ENCODE measurements around the gene ZNF784.
A peak's percentile ranks its signal among the peaks of the same experiment; 100 is the strongest.

ZNF784 gene

DNA sequence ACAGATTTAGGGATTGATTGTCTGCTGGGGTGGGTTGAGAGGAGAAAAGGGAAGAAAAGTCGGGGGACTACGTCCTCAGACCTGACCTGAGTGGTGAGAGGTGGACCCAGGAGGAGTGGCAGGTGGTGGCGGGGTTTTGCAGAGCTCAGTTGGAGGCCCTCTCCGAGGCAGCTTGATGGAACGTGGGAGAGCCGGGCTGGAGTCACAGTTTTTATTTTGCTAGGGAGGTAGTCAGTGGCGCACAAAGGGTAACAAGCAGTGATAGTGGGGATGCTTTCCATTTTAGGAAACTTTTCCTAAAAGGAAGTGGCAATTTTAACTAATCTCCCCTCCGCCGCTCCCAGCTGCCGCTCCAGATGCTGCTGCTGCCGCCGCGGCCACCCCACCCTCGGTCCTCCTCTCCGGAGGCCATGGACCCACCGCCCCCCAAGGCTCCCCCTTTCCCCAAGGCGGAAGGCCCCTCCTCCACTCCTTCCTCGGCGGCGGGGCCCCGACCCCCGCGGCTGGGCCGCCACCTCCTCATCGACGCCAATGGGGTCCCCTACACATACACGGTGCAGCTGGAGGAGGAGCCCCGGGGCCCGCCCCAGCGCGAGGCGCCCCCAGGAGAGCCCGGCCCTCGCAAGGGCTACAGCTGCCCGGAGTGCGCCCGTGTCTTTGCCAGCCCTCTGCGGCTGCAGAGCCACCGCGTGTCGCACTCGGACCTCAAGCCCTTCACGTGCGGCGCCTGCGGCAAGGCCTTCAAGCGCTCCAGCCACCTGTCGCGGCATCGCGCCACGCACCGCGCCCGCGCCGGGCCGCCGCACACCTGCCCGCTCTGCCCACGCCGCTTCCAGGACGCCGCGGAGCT, 18.0 kb upstream of the ZNF784 start:
- peak in 2 of 3 experiments; percentile 29 to 45 for DNase-seq

DNA sequence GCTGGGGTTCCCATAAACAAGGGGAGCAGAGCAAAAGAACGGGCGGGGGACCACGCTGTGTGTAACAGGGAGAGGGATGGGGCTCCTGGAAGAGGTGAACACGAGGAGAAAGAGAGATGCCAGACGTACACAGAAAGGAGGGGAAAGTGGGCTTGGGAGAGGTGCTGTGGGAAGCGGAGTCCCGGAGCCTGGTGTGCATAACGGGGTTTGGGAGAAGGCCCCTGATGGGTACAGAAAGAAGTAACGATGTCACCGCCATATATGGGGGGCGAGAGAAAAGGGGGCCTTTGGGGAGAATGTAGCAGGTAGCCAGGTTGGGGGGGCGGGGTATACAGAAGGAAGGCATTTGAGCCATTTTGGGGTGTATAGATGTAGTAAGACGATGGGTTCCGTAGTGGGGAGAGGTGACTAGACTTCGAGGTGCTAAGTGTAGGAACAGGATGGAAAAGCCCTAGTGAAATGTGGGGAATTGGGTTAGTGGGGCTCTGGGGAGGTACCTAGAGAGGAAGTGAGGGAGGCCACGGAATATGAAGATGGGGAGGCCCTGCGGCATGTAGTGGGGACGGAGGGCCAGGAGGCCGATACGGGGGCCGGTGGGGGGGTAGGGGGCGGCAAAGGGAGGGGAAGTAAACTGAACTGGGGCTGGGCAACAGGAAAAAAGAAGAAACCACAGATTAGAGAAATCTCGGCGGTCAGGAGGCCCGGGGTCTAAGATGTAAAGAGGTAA, 17.2 kb upstream of the ZNF784 start:
- peak in 1 of 3 experiments; percentile 48 for DNase-seq

DNA sequence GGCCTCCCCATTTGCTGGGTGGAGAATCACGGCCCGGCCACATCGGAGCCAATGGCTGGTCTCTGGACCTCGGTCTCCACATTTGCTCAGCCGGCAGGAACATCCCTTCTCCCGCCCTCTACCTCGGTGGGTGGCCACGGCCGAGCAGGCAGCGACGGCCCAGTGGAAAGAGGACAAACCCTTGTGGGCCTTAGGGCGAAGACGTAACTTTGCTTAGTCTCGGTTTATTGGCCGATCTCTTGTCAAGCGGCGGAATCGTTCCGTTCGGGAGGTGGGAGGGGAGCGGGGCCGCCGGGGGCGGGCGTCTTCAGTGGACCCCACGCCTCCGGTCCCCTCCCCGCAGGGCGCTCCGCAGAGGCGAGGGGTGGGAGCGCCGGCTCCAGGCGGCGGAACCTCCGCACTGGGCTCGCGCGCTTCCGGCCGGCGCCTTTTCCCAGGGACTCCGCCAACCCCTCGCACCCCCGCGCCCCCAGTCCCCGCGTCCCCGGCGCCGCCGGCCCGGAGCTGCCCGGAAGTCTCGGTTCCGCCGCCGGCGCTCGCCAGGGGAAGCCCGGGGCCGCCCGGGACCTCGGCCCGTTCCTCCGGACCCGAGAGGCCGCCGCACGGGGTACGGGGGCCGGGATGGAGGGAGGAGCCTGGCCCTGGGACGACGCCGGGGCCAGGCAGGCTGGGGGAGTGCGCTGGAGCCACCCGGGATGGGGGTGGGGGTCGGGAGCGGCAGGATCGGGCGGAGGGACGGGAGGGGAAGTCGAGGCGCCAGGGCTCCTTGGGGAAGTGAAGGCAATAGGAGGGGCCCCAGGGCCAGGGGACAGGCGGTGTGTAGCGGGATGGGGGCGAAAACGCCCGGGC, 16.4 kb upstream of the ZNF784 start, which contains the start of gene ZNF580:
TSS of gene ZNF580 (plus strand) at position 426 of the 849 bp plus-strand sequence. CDS start 1,507 bp downstream, outside the sequence.
- DNase-seq, result peak; percentile 73 to 84 (median 77)

DNA sequence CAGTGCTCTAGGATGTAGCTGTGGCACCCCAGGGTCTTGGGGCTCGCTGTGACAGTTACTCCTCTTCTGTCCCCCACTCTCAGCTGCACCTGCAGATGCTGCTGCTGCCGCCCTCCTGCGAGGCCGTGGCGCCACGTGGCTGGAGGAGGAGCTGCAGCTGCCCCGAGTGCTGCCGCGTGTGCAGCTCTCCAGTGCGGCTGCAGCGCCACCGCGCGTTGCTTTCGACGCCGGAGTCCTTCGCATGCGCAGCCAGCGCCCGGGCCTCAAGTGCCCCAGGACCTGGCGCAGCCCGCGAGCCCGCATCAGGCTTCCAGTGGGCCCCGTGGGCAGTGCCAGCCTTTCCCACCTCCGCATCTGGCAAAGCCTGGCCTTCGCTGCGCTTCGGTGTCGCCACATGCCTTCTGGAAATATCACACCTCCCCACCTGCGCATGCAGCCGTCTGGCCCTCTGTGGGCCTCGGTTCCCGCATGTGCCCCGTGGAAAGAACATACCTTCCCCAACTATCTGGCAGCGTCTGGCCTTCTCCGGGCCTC, 15.7 kb upstream of the ZNF784 start:
- peak; percentile 58 to 91 (median 86) for DNase-seq

GRCh38 chr19:55638864-55639359, 14.5 kb upstream of the ZNF784 start:
- peak in 2 of 3 experiments; percentile 26 to 46 for DNase-seq

GRCh38 chr19:55637534-55637933, 13.2 kb upstream of the ZNF784 start:
- no peak for DNase-seq

DNA sequence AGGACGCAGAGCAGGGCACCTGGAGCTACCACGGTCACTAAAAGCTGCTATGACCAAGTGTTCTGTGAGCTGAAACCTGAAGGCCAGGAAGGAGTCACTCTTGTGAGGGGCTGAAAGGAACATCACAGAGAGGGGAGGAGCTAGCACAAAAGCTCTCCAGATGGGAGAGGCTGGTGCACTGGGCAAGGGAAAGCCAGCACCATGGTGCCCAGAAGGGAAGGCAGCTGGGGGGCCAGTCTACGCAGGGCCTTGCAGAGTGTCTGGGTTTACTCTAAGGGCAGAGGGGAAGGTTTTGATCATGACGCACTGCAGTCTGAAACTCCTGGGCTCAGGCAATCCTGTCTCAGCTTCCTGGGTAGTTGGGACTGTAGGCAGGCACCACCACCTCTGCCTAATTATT, 12.4 kb upstream of the ZNF784 start:
- DNase-seq, result no peak

DNA sequence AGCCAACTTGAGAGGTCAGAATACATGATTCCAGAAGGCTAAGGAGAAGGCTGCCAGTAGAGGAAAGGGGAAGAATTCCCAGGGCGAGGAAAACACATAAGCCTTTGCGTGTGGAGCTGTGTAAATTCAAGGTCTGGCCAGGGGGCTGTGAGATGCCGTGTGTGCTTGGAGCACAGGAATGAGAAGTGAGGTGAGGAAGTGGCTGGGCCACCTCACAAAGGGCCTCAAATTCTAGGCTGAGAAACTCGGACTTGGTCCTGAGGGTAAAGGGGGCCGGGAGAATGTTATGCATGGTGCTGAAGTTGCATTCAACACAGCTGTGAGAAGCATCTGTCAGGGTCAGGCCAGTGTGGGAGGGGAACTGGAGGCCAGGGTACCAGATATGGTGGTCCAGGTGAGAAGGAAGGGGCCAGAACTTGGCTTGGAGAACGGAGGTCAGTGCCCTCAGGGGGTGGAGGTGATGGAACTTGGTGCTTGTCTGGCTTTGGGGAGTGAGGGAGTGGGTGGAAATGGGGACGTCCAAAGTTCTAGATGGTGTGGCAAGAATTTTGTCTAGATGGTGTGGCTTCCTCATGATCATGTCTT, 11.6 kb upstream of the ZNF784 start:
- DNase-seq, result no peak

- no peak for DNase-seq
These were observed 11.0 kb upstream of the ZNF784 start for GRCh38 chr19:55635334-55635717.

DNA sequence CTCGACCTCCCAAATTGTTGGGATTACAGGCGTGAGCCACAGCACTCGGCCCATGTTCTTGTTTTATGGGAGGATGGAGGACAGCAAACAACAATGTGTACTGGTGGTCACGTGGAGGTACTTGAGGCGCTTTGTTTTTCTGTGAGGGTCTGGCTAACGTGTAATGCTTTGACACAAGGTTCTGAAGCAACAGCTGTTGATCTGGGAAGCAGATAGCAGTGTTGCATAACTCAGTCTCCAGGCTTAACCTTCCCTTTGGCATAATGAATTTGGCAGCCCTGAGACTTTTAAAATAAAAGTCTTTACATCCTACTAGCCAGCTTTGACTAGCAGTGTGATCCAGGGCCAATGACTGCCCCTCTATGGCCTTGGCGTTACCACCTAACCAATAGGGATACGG, 9.5 kb upstream of the ZNF784 start:
- DNase-seq, result no peak

- peak; percentile 81 to 96 (median 94) for DNase-seq
These were observed 8.1 kb upstream of the ZNF784 start for GRCh38 chr19:55632463-55632834.

GRCh38 chr19:55626350-55626749, 2.0 kb upstream of the ZNF784 start:
- DNase-seq, result no peak

GRCh38 chr19:55625004-55625326, 599 bp upstream of the ZNF784 start:
- DNase-seq, result no peak

- no peak for DNase-seq
These were observed 805 bp downstream of the ZNF784 start for GRCh38 chr19:55623561-55623960.

DNA sequence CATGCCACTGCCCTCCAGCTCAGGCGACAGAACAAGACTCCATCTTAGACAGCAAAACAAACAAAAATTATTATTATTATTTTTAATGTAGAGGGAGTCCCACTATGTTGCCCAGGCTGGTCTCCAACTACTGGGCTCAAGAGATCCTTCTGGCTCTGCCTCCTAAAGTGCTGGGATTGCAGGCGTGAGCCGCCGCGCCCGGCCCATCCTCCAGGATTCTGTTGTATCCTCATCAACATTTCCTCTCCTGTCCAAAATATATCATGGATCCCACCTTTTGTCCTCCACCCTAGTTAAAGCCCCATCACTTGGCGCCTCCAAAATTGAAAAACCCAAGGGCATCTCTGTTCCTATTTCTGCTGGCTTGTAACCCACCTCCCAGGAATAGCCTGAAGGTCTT, 1.2 kb downstream of the ZNF784 start:
- DNase-seq, result no peak

GRCh38 chr19:55622242-55622969, 2.0 kb downstream of the ZNF784 start:
- no peak for DNase-seq

GRCh38 chr19:55621673-55622231, 2.6 kb downstream of the ZNF784 start:
- no peak for DNase-seq

DNA sequence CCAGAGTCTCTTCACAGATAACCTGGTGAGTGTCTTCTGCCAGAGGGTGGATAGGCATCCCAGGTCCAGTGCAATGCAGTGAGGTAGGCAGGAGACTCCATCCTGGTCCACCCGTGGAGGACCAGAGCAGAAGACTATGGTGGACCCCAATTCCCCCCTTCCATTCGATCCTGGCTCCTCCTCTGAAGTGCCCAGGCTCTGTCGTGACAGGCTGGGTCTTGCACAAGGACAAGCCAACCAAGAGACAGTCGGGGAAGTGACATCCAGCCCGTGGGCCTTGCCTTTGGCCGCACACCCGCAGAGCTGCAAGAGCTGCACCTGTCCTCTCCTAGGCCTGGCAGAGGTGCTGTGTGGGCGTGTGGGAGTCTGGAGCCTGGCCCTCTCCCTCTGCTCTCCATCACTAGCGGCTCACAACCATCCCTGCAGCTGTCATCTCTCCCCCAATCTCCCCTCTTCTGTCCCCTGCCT, 3.1 kb downstream of the ZNF784 start:
- no peak for DNase-seq

DNA sequence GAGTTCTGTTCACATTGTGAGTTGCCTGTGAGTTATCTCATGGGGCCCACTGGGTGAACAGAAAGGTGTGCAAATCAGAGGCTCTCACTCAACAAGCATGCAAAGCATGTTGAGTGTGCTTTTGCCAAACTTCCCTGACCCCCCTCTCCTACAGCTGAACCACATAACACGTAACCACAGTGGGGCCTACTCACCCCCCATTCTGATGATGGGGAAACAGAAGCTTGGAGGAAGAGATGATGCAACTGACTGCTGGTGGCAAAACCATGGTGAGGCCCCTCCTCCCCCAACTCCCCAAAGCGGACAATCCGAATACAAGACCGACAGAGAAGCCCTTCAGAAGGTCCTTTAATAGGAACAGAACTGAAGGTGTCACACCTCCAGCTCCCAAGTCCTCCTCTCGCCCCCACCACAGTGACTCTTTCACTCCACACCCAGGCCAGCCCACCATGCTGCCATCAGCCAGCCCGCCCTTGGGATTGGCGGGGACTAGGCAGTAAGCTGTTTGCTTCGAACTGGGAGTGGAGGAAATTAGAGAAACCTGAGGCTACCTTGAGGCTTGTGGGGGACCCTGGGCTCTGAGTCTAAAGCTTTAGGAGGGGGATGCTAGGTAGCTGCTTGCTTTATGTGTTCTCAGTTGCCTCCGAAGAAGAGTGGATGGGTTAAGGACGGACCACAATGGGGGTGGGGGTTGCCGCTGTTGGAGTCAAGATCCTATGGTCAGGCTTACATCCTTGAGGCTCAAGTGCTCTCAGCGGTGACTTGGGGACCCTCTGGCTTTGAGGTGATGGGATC, 3.8 kb downstream of the ZNF784 start:
- no peak for DNase-seq

DNA sequence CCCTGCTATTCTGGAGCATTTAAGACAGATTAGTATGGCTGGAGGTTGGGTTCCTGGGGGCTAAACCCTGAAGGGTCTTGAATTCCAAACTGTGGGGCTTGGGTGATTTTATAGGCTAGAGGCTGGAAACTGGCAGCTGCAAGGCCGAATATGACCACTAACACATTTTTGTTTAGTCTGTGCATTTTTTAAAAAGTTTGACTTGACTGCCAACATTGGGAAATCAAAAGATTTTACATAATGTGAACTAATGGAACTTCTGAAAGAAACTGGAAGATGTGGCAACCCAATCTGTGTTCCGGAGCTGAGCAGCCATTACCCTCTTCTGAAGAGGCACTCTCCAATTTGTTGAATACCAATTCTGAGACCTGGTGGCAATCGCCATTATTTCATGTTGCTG, 5.1 kb downstream of the ZNF784 start:
- DNase-seq, result no peak
